ENCODE results near the gene AQP2.

- TF ChIP-seq EZH2 (IDR thresholded peaks at IDR 0.05) (no peak), CTCF (IDR thresholded peaks at IDR 0.05) (no peak), EZH2phosphoT487 (IDR thresholded peaks at IDR 0.05) (no peak)
Measured at GRCh38 chr12:49976557-49976956, 26.0 kb downstream of the AQP2 start.
